ENCODE results near the gene ABCD3.
"Not testable (repeated sequence)": the region's sequence is repeated elsewhere in the genome, so short reads cannot be mapped to it uniquely, and the experiment has no call there.

- TF ChIP-seq, protein P1, sequence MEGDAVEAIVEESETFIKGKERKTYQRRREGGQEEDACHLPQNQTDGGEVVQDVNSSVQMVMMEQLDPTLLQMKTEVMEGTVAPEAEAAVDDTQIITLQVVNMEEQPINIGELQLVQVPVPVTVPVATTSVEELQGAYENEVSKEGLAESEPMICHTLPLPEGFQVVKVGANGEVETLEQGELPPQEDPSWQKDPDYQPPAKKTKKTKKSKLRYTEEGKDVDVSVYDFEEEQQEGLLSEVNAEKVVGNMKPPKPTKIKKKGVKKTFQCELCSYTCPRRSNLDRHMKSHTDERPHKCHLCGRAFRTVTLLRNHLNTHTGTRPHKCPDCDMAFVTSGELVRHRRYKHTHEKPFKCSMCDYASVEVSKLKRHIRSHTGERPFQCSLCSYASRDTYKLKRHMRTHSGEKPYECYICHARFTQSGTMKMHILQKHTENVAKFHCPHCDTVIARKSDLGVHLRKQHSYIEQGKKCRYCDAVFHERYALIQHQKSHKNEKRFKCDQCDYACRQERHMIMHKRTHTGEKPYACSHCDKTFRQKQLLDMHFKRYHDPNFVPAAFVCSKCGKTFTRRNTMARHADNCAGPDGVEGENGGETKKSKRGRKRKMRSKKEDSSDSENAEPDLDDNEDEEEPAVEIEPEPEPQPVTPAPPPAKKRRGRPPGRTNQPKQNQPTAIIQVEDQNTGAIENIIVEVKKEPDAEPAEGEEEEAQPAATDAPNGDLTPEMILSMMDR (IDR thresholded peaks at IDR 0.05): not testable (repeated sequence)
- TF ChIP-seq EP300 (IDR thresholded peaks at IDR 0.05): not testable (repeated sequence)
Measured at GRCh38 chr1:94378493-94378892, 39.7 kb upstream of the ABCD3 start.

All from tibial nerve (tissue), 4 donors.